ENCODE results near the gene CSMD2. TPM values are rescaled to one million over a fixed set of nuclear protein-coding genes. Genes with fewer than 3 reads are reported as not detected.
"Not testable (repeated sequence)": the region's sequence is repeated elsewhere in the genome, so short reads cannot be mapped to it uniquely, and the experiment has no call there.

CSMD2 gene
- total and polyA plus RNA-seq, 7 donors, result 0.02 to 0.32 (median 0.10) TPM

GRCh38 chr1:34018285-34018684, 146.7 kb downstream of the CSMD2 start:
- no peak for TF ChIP-seq CTCF (IDR thresholded peaks at IDR 0.05)

DNA sequence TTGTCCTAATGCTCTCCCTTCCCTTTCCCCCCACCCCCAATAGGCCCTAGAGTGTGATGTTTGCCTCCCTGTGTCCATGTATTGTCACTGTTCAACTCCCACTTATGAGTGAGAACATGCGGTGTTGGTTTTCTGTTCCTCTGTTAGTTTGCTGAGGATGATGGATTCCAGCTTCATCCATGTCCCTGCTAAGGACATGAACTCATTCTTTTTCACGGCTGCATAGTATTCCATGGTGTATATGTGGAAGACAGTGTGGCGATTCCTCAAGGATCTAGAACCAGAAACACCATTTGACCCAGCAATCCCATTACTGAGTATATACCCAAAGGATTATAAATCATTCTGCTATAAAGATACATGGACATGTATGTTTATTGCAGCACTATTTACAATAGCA, 148.7 kb downstream of the CSMD2 start:
- ATAC-seq; H3K4me1 ChIP-seq; H3K4me3 ChIP-seq; H3K36me3 ChIP-seq (ENCODE audit: insufficient read depth in 1 of 2, low read depth in 1 of 2); H3K9me3 ChIP-seq; DNase-seq; H3K27ac ChIP-seq; intact Hi-C loops (cut with DNase I); H3K27me3 ChIP-seq (ENCODE audit: insufficient read depth in 3 of 3, low read length in 2 of 3): not testable (repeated sequence)
- WGBS, 3 donors, result 91 to 93% (median 93%) methylated on average over 3 of the region's 3 CpGs

More at GRCh38 chr1:34018285-34018684, 146.7 kb downstream of the CSMD2 start:
- Histone ChIP-seq H3K4me3 (no peak overlapping the region), H3K4me1 (no peaks in the 10 kb centered on the region), H3K9me3 (no peaks in the 10 kb centered on the region), H3K27ac (no peak overlapping the region), H3K36me3 (ENCODE audit: insufficient read depth in 1 of 2, low read depth in 1 of 2) (no peaks in the 10 kb centered on the region), H3K27me3 (ENCODE audit: insufficient read depth in 3 of 3, low read length in 2 of 3) (peaks cover 0 to 5% (median 0%) of the 10 kb centered on the region in 3 donors)
- DNase-seq (no peak), ATAC-seq (no peak)
- 18 to 32% (median 28%) methylated on average over 2 of the region's 2 CpGs for WGBS, 3 donors
- intact Hi-C loops (cut with DNase I), result no loop called here

GRCh38 chr1:34013958-34014737, 150.9 kb downstream of the CSMD2 start:
- no peak for DNase-seq
- intact Hi-C loops (cut with DNase I), result no loop called here
- Histone ChIP-seq H3K27ac (no peak overlapping the region), H3K36me3 (ENCODE audit: insufficient read depth in 1 of 2, low read depth in 1 of 2) (no peaks in the 10 kb centered on the region), H3K4me1 (no peaks in the 10 kb centered on the region), H3K27me3 (ENCODE audit: insufficient read depth in 3 of 3, low read length in 2 of 3) (peaks cover 0 to 5% (median 5%) of the 10 kb centered on the region in 3 donors), H3K9me3 (no peaks in the 10 kb centered on the region), H3K4me3 (no peak overlapping the region)
- peak; percentile 30 for TF ChIP-seq CTCF (IDR thresholded peaks at IDR 0.05)
- peak in 2 of 4 donors; percentile 35 to 62 for ATAC-seq
- 36 to 42% (median 36%) methylated on average over 11 of the region's 11 CpGs for WGBS, 3 donors

- H3K27me3 ChIP-seq (ENCODE audit: insufficient read depth in 3 of 3, low read length in 2 of 3), result peaks cover 0 to 5% (median 5%) of the 10 kb centered on the region in 3 donors
- TF ChIP-seq CTCF (IDR thresholded peaks at IDR 0.05), result no peak
- no peaks in the 10 kb centered on the region for H3K9me3 ChIP-seq
- H3K4me3 ChIP-seq, result no peak overlapping the region
- ATAC-seq, result no peak
- 63 to 71% (median 66%) methylated on average over 10 of the region's 10 CpGs for WGBS, 3 donors
- H3K27ac ChIP-seq, result no peak overlapping the region
- no peaks in the 10 kb centered on the region for H3K36me3 ChIP-seq (ENCODE audit: insufficient read depth in 1 of 2, low read depth in 1 of 2)
- intact Hi-C loops (cut with DNase I), result no loop called here
- no peak for DNase-seq
- H3K4me1 ChIP-seq, result no peaks in the 10 kb centered on the region
Observed at GRCh38 chr1:34013136-34013535, 151.9 kb downstream of the CSMD2 start.

DNA sequence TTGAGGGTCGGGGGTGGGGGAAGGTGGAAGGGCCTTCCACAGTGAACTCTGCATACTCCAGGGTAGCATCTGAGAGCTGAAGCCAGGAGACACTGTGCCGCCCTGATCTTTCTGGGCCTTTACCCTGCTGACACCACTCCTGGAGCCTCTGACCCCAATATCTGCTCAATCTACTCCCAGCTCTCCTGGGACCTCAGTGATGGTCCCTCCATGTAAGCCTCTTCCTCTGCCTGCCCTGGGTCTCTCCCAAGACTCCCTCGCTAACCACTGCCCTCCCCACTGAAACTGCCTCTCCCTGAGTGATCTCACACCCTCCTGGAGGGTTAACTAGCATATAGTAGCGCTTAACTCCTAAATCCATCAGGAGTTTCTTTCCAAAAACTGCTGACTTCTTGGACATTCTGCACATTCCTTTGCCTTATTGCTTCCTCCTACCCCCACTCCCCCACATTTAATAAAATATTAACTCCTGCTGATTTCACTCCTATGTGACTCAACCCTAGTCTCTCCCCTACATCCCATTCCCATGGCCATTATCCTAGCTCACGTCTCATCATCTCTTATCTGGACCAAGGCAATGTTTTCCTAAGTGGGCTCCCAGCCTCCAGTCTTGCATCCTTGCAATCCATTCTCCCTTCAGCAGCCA, 155.6 kb downstream of the CSMD2 start:
- no peak overlapping the region for H3K4me3 ChIP-seq
- peaks cover 0 to 5% (median 3%) of the 10 kb centered on the region in 3 donors for H3K27me3 ChIP-seq (ENCODE audit: insufficient read depth in 3 of 3, low read length in 2 of 3)
- intact Hi-C loops (cut with DNase I), result no loop called here
- 57 to 83% (median 71%) methylated on average over 5 of the region's 5 CpGs for WGBS, 3 donors
- no peaks in the 10 kb centered on the region for H3K36me3 ChIP-seq (ENCODE audit: insufficient read depth in 1 of 2, low read depth in 1 of 2)
- H3K27ac ChIP-seq, result no peak overlapping the region
- no peaks in the 10 kb centered on the region for H3K4me1 ChIP-seq
- H3K9me3 ChIP-seq, result no peaks in the 10 kb centered on the region
- ATAC-seq (no peak), DNase-seq (no peak)
- TF ChIP-seq CTCF (IDR thresholded peaks at IDR 0.05), result no peak

Measured in psoas muscle (tissue), 8 donors.